BE2C (cell line): ENCODE results near the gene DTNB.

Experiments
- DNase-seq: peaks from one replicate; pipeline ENCODE4 v3.0.0-alpha.2; 2020
- H3K27me3 ChIP-seq: fragments of 250-450 bp; sonication (Bioruptor Pico); 2 replicates; pipeline ENCODE4 v1.5.1; 2020; ENCODE audit warnings: mild to moderate bottlenecking
- H3K36me3 ChIP-seq: fragments of 250-450 bp; sonication (Bioruptor Pico); 2 replicates; pipeline ENCODE4 v1.5.1; 2020; ENCODE audit warnings: mild to moderate bottlenecking
- H3K4me1 ChIP-seq: fragments of 250-450 bp; sonication (Bioruptor Pico); 2 replicates; pipeline ENCODE4 v1.5.1; 2020
- H3K4me3 ChIP-seq: 2 replicates; pipeline ENCODE4 v1.5.1; 2011; ENCODE audit warnings: low read depth, low read length
- H3K9me3 ChIP-seq: fragments of 250-450 bp; sonication (Bioruptor Pico); 2 replicates; pipeline ENCODE4 v1.5.1; 2020
- CTCF ChIP-seq: IDR thresholded peaks from 2 replicates; pipeline ENCODE4 v1.5.1; 2012; ENCODE audit warnings: mild to moderate bottlenecking, low read depth, low read length

The DTNB gene

DNA sequence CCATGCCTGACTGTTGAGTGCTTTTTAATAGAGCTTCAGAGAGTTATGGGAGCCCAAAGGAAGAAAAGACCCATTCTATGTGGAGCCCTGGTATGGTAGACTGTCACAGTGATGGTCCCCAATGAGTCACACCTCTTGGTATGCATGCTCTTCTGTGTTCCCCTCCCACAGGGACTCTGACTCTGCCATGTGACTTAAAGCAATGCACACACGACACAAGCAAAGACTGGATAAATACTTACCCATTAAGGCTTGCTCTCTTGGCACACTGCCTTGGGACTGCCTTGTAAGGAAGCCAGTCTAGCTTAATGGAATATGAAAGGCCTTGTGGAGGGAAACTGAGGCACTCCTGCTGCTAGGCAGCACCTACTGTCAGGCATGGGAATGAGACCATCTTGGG, 16.7 kb upstream of the DTNB start:
- Histone ChIP-seq H3K4me1 (no peaks in the 10 kb centered on the region), H3K36me3 (no peaks in the 10 kb centered on the region), H3K9me3 (no peaks in the 10 kb centered on the region; the same call in 1 of the 2 replicates), H3K4me3 (no peak overlapping the region), H3K27me3 (no peaks in the 10 kb centered on the region)
- TF ChIP-seq CTCF = no peak
- DNase-seq = no peak

- DNase-seq = no peak
- Histone ChIP-seq H3K9me3 (no peaks in the 10 kb centered on the region; the same call in 1 of the 2 replicates), H3K36me3 (no peaks in the 10 kb centered on the region), H3K27me3 (no peaks in the 10 kb centered on the region), H3K4me1 (no peaks in the 10 kb centered on the region), H3K4me3 (no peak overlapping the region)
- no peak for TF ChIP-seq CTCF
Observed at GRCh38 chr2:25688236-25688635, 14.9 kb upstream of the DTNB start.

DNA sequence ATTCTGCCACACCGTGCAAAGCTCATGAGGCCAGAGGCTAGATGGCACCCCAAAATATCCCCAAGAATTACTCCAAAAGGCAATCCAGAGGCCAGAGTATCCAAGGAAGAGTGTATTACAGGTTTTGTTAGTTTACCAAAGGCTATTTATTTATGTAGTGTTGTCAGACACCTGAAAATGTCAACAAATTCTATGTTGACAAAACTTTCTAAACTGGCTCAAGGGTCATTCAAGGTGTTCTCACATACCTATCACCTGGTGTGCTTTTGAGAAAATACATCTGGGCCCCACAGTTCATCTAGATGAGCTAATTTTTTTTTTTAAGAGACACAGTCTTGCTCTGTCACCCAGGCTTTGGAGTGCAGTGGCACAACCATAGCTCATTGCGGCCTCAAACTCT, 12.4 kb upstream of the DTNB start:
- Histone ChIP-seq H3K9me3 (no peaks in the 10 kb centered on the region), H3K4me3 (no peak overlapping the region), H3K36me3 (no peaks in the 10 kb centered on the region), H3K4me1 (no peaks in the 10 kb centered on the region), H3K27me3 (no peaks in the 10 kb centered on the region)
- DNase-seq = no peak
- TF ChIP-seq CTCF = no peak

GRCh38 chr2:25684577-25685473, 11.4 kb upstream of the DTNB start:
- no peak for DNase-seq
- TF ChIP-seq CTCF = no peak
- Histone ChIP-seq H3K36me3 (no peaks in the 10 kb centered on the region), H3K27me3 (no peaks in the 10 kb centered on the region), H3K9me3 (no peaks in the 10 kb centered on the region), H3K4me3 (no peak overlapping the region), H3K4me1 (no peaks in the 10 kb centered on the region)

- Histone ChIP-seq H3K27me3 (no peaks in the 10 kb centered on the region), H3K4me3 (no peak overlapping the region), H3K9me3 (no peaks in the 10 kb centered on the region), H3K4me1 (no peaks in the 10 kb centered on the region), H3K36me3 (no peaks in the 10 kb centered on the region)
- TF ChIP-seq CTCF = no peak
- DNase-seq = no peak
Observed at GRCh38 chr2:25682082-25682481, 8.7 kb upstream of the DTNB start.

- H3K36me3 ChIP-seq = peaks cover 3% of the 10 kb centered on the region
- H3K4me3 ChIP-seq = no peak overlapping the region
- H3K27me3 ChIP-seq = no peaks in the 10 kb centered on the region
- TF ChIP-seq CTCF = no peak
- DNase-seq = no peak
- no peaks in the 10 kb centered on the region for H3K4me1 ChIP-seq
- no peaks in the 10 kb centered on the region for H3K9me3 ChIP-seq
Observed at GRCh38 chr2:25677877-25678276, 4.5 kb upstream of the DTNB start.
